Left ventricle myocardium inferior (tissue), 1 donor: ENCODE measurements around the gene SLMAP. TPM values are rescaled to one million over a fixed set of nuclear protein-coding genes. Genes with fewer than 3 reads are reported as not detected.

Experiments used
- DNase-seq: peaks from one replicate; pipeline ENCODE4 v3.0.0-alpha.2; 2020
- H3K27ac ChIP-seq: fragments of 200-600 bp; replicated peaks from 2 replicates; pipeline ENCODE4 v1.8.0; 2021
- H3K27me3 ChIP-seq: fragments of 200-600 bp; 2 replicates; pipeline ENCODE4 v1.8.0; 2021; ENCODE audit warnings: low read depth
- H3K36me3 ChIP-seq: fragments of 200-600 bp; 2 replicates; pipeline ENCODE4 v1.8.0; 2021
- H3K4me1 ChIP-seq: fragments of 200-600 bp; 2 replicates; pipeline ENCODE4 v1.8.0; 2021
- H3K4me3 ChIP-seq: fragments of 200-600 bp; 2 replicates; pipeline ENCODE4 v1.8.0; 2021; ENCODE audit warnings: mild to moderate bottlenecking, moderate library complexity
- H3K9me3 ChIP-seq: fragments of 200-600 bp; replicated peaks from 2 replicates; pipeline ENCODE4 v1.8.0; 2021
- intact Hi-C: fragments of 100-400 bp; cut with micrococcal nuclease; formaldehyde crosslinking; loops from one replicate; pipeline ENCODE4 v1.11.0; 2022
- total RNA-seq: library from RNA; stranded (reverse); fragmentation: NEBNext Ultra II Directional; extraction: Animal tissue kit (Norgen Biotek cat#: 25700); gene quantifications from one replicate; pipeline ENCODE4 v1.2.1, GENCODE V29; 2021
- TF ChIP-seq, protein P1 (sequence below): fragments of 200-600 bp; IDR thresholded peaks from 2 replicates; pipeline ENCODE4 v1.8.0; 2021; ENCODE audit warnings: antibody characterized with exemption, mild to moderate bottlenecking, borderline replicate concordance
- donor health status: DM: no; HTN: yes; CAD: no; lungs with severe emphysema.

SLMAP gene
- total RNA-seq, 1 donor from 2014 or later, result 316 TPM

DNA sequence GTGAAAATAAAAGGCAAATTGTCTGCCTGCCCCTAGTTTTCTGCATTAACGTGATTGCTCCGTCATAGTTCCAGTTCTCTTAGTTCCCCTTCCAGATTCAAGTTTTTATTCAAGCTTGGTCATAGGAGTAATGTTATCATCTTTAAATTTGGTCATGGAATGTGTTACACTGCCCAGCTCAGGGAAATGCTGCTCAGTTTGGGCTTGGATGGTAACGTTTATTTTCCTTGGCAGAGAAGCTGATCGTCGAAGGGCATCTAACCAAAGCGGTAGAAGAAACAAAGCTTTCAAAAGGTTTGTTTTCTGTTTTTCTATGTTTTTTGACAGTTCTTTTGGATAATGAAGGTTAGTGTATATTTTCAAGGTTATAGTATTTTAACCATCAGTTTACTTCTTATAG, 133.7 kb downstream of the SLMAP start:
- Histone ChIP-seq H3K36me3 (peaks cover 24% of the 10 kb centered on the region), H3K9me3 (no peaks in the 10 kb centered on the region), H3K4me1 (peaks cover 24% of the 10 kb centered on the region), H3K4me3 (peak overlapping the region; percentile 68), H3K27ac (peak overlapping the region; percentile 81), H3K27me3 (no peaks in the 10 kb centered on the region)
- no peak for DNase-seq
- TF ChIP-seq, protein P1, sequence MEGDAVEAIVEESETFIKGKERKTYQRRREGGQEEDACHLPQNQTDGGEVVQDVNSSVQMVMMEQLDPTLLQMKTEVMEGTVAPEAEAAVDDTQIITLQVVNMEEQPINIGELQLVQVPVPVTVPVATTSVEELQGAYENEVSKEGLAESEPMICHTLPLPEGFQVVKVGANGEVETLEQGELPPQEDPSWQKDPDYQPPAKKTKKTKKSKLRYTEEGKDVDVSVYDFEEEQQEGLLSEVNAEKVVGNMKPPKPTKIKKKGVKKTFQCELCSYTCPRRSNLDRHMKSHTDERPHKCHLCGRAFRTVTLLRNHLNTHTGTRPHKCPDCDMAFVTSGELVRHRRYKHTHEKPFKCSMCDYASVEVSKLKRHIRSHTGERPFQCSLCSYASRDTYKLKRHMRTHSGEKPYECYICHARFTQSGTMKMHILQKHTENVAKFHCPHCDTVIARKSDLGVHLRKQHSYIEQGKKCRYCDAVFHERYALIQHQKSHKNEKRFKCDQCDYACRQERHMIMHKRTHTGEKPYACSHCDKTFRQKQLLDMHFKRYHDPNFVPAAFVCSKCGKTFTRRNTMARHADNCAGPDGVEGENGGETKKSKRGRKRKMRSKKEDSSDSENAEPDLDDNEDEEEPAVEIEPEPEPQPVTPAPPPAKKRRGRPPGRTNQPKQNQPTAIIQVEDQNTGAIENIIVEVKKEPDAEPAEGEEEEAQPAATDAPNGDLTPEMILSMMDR, result no peak
- intact Hi-C loops, result no loop called here

DNA sequence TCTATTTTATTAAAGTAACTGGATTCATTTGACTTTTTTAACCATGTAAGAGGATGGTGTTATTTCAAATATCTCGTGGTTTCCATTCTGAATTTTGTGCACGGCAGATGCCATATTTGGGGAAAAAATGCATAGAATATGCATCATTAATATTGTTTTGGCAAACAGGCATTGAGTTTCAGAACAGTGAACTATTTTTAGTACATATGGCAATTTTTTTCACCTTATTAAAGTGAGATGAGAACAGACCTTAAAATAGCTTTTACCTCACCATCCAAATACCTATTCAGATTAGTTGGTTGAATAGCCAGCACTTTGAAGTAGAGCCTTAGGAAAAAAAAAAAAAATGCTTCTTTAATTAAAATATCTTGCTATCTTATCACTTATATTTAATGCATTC, 134.8 kb downstream of the SLMAP start:
- Histone ChIP-seq H3K9me3 (no peaks in the 10 kb centered on the region), H3K4me3 (peak overlapping the region; percentile 68), H3K4me1 (peaks cover 34% of the 10 kb centered on the region), H3K36me3 (peaks cover 13% of the 10 kb centered on the region), H3K27me3 (no peaks in the 10 kb centered on the region), H3K27ac (peak overlapping the region; percentile 81)
- intact Hi-C loops, result no loop called here
- DNase-seq, result no peak
- TF ChIP-seq, protein P1, result no peak

DNA sequence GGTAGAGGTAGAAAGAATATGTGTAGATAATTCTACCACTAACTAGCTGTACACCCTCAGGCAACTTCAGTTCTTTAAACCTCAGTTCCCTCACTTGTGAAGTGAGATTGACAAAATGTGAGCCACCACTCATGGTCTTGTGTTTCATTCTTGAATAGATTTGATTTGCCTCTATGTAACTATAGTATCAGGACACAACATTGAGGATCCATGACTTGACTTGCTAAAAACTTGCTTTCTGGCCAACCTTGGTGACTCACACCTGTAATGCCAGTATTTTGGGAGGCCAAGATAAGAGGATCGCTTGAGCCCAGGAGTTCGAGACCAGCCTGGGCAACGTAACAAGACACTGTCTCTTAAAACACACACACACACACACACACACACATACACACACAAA, 136.3 kb downstream of the SLMAP start:
- Histone ChIP-seq H3K9me3 (no peaks in the 10 kb centered on the region), H3K4me1 (peaks cover 49% of the 10 kb centered on the region), H3K4me3 (peak overlapping the region; percentile 68), H3K27me3 (no peaks in the 10 kb centered on the region), H3K27ac (peak overlapping the region; percentile 81), H3K36me3 (peaks cover 22% of the 10 kb centered on the region)
- intact Hi-C loops, result no loop called here
- TF ChIP-seq, protein P1, result no peak
- DNase-seq, result no peak

DNA sequence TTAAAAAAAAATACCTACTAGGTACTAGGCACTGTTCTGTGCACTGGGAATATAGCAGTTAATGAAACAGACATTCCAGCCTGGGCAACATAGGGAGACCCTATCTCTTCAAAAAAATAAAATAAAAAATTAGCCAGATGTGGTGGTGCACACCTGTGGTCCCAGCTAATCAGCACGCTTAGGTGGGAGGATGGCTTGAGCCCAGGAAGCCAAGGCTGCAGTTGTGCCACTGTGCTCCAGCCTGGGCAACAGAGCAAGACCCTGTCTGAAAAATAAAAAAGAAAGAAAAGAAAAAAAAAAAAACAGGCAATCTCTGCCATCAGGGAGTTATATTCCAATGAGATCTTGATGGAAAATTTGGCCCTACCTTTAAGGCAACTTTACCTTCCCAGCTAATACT, 137.0 kb downstream of the SLMAP start:
- H3K4me3 ChIP-seq, result peak overlapping the region; percentile 68
- no peaks in the 10 kb centered on the region for H3K9me3 ChIP-seq
- no peak for DNase-seq
- peaks cover 56% of the 10 kb centered on the region for H3K4me1 ChIP-seq
- H3K36me3 ChIP-seq, result peaks cover 23% of the 10 kb centered on the region
- intact Hi-C loops, result no loop called here
- no peaks in the 10 kb centered on the region for H3K27me3 ChIP-seq
- TF ChIP-seq, protein P1, result no peak
- H3K27ac ChIP-seq, result peak overlapping the region; percentile 81

DNA sequence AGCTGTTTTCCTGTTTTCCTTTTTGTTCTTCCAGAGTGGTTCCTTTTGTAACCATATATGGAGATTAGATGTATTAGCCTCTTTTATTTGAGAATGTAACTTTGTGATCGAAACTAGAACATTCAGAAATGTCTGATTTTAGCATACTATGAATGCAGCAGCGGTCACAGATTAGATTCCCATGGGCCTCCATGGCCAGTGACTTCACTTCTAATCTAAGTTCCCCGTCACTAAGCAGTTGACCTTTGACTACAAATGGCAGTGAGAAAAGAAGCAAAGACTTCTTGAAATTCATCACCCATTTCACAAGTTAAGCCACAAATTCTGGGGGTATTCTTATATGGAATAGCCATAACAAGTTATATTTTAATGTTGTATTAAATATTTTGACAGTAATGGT, 137.6 kb downstream of the SLMAP start:
- Histone ChIP-seq H3K27me3 (no peaks in the 10 kb centered on the region), H3K4me3 (peak overlapping the region; percentile 68), H3K9me3 (no peaks in the 10 kb centered on the region), H3K4me1 (peaks cover 62% of the 10 kb centered on the region), H3K36me3 (peaks cover 24% of the 10 kb centered on the region), H3K27ac (peak overlapping the region; percentile 81)
- TF ChIP-seq, protein P1, result no peak
- intact Hi-C loops, result no loop called here
- DNase-seq, result no peak

DNA sequence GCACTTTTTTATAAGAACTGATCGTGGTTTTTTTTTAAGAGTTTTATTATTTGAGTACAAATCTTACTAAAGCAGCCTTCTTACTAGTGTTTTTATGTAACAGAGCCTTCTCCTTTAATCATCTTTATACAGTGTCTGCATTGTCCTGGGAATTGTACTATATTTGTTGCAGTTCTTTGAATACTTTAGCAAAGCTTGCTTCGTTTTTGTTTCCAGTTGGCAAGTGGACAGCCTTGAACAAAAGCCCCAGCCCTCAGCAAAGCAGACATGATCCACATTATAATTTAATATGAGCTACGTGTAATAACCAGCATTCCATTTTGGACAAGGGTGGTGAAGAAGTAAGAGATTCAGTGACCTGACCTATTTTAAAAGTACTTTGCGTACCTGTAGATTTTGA, 139.9 kb downstream of the SLMAP start:
- TF ChIP-seq, protein P1, result no peak
- intact Hi-C loops, result no loop called here
- Histone ChIP-seq H3K36me3 (peaks cover 46% of the 10 kb centered on the region), H3K27ac (peak overlapping the region; percentile 28), H3K4me3 (peak overlapping the region; percentile 3), H3K9me3 (no peaks in the 10 kb centered on the region), H3K27me3 (no peaks in the 10 kb centered on the region), H3K4me1 (peaks cover 73% of the 10 kb centered on the region)
- DNase-seq, result no peak
